ENCODE results near the gene UBR3.

Gene UBR3

GRCh38 chr2:169900686-169901085, 73.4 kb downstream of the UBR3 start:
- DNase-seq (ENCODE audit: insufficient read length, low spot score) = no peak
- peak; percentile 16 for FAIRE-seq
- no peak for TF ChIP-seq POU2F2 (IDR thresholded peaks at IDR 0.05; ENCODE audit: low read depth, low read length)
- TF ChIP-seq POLR2A (IDR thresholded peaks at IDR 0.05; ENCODE audit: low read depth, low read length) = no peak
- no peak for TF ChIP-seq TAF1 (IDR thresholded peaks at IDR 0.05; ENCODE audit: low read depth, low read length)
- TF ChIP-seq PAX5 (IDR thresholded peaks at IDR 0.05; ENCODE audit: insufficient read depth, low read length, severe bottlenecking) = no peak
- no peak for TF ChIP-seq SPI1 (IDR thresholded peaks at IDR 0.05; ENCODE audit: low read depth, low read length)
- no peak for TF ChIP-seq POLR2AphosphoS5 (IDR thresholded peaks at IDR 0.05; ENCODE audit: low read depth, low read length)

- TF ChIP-seq POU2F2 (IDR thresholded peaks at IDR 0.05; ENCODE audit: low read depth, low read length) (no peak), POLR2A (IDR thresholded peaks at IDR 0.05; ENCODE audit: low read depth, low read length) (no peak), SPI1 (IDR thresholded peaks at IDR 0.05; ENCODE audit: low read depth, low read length) (no peak), POLR2AphosphoS5 (IDR thresholded peaks at IDR 0.05; ENCODE audit: low read depth, low read length) (no peak), TAF1 (IDR thresholded peaks at IDR 0.05; ENCODE audit: low read depth, low read length) (no peak), PAX5 (IDR thresholded peaks at IDR 0.05; ENCODE audit: insufficient read depth, low read length, severe bottlenecking) (no peak)
- no peak for DNase-seq (ENCODE audit: insufficient read length, low spot score)
- FAIRE-seq = no peak
These were observed 79.5 kb downstream of the UBR3 start for GRCh38 chr2:169906731-169907130.

- no peak for FAIRE-seq
- no peak for TF ChIP-seq PAX5 (IDR thresholded peaks at IDR 0.05; ENCODE audit: insufficient read depth, low read length, severe bottlenecking)
- no peak for TF ChIP-seq POLR2A (IDR thresholded peaks at IDR 0.05; ENCODE audit: low read depth, low read length)
- no peak for TF ChIP-seq POU2F2 (IDR thresholded peaks at IDR 0.05; ENCODE audit: low read depth, low read length)
- no peak for TF ChIP-seq POLR2AphosphoS5 (IDR thresholded peaks at IDR 0.05; ENCODE audit: low read depth, low read length)
- no peak for TF ChIP-seq TAF1 (IDR thresholded peaks at IDR 0.05; ENCODE audit: low read depth, low read length)
- no peak for TF ChIP-seq SPI1 (IDR thresholded peaks at IDR 0.05; ENCODE audit: low read depth, low read length)
- no peak for DNase-seq (ENCODE audit: insufficient read length, low spot score)
These were observed 82.1 kb downstream of the UBR3 start for GRCh38 chr2:169909376-169909775.

- FAIRE-seq = no peak
- DNase-seq (ENCODE audit: insufficient read length, low spot score) = no peak
- TF ChIP-seq TAF1 (IDR thresholded peaks at IDR 0.05; ENCODE audit: low read depth, low read length) (no peak), SPI1 (IDR thresholded peaks at IDR 0.05; ENCODE audit: low read depth, low read length) (no peak), POLR2AphosphoS5 (IDR thresholded peaks at IDR 0.05; ENCODE audit: low read depth, low read length) (no peak), POLR2A (IDR thresholded peaks at IDR 0.05; ENCODE audit: low read depth, low read length) (no peak), POU2F2 (IDR thresholded peaks at IDR 0.05; ENCODE audit: low read depth, low read length) (no peak), PAX5 (IDR thresholded peaks at IDR 0.05; ENCODE audit: insufficient read depth, low read length, severe bottlenecking) (no peak)
These were observed 83.0 kb downstream of the UBR3 start for GRCh38 chr2:169910109-169910799.

GRCh38 chr2:169911119-169911518, 83.9 kb downstream of the UBR3 start:
- DNase-seq (ENCODE audit: insufficient read length, low spot score) (no peak), FAIRE-seq (no peak)
- TF ChIP-seq POU2F2 (IDR thresholded peaks at IDR 0.05; ENCODE audit: low read depth, low read length) (no peak), SPI1 (IDR thresholded peaks at IDR 0.05; ENCODE audit: low read depth, low read length) (no peak), TAF1 (IDR thresholded peaks at IDR 0.05; ENCODE audit: low read depth, low read length) (no peak), POLR2A (IDR thresholded peaks at IDR 0.05; ENCODE audit: low read depth, low read length) (no peak), POLR2AphosphoS5 (IDR thresholded peaks at IDR 0.05; ENCODE audit: low read depth, low read length) (no peak), PAX5 (IDR thresholded peaks at IDR 0.05; ENCODE audit: insufficient read depth, low read length, severe bottlenecking) (no peak)

GRCh38 chr2:169916623-169917022, 89.4 kb downstream of the UBR3 start:
- TF ChIP-seq SPI1 (IDR thresholded peaks at IDR 0.05; ENCODE audit: low read depth, low read length) (no peak), POU2F2 (IDR thresholded peaks at IDR 0.05; ENCODE audit: low read depth, low read length) (no peak), PAX5 (IDR thresholded peaks at IDR 0.05; ENCODE audit: insufficient read depth, low read length, severe bottlenecking) (no peak), POLR2AphosphoS5 (IDR thresholded peaks at IDR 0.05; ENCODE audit: low read depth, low read length) (no peak), POLR2A (IDR thresholded peaks at IDR 0.05; ENCODE audit: low read depth, low read length) (no peak), TAF1 (IDR thresholded peaks at IDR 0.05; ENCODE audit: low read depth, low read length) (no peak)
- DNase-seq (ENCODE audit: insufficient read length, low spot score) = no peak
- no peak for FAIRE-seq

GRCh38 chr2:169923977-169924376, 96.7 kb downstream of the UBR3 start:
- DNase-seq (ENCODE audit: insufficient read length, low spot score) (no peak), FAIRE-seq (no peak)
- TF ChIP-seq TAF1 (IDR thresholded peaks at IDR 0.05; ENCODE audit: low read depth, low read length) = no peak
- TF ChIP-seq POU2F2 (IDR thresholded peaks at IDR 0.05; ENCODE audit: low read depth, low read length) = no peak
- TF ChIP-seq POLR2A (IDR thresholded peaks at IDR 0.05; ENCODE audit: low read depth, low read length) = no peak
- no peak for TF ChIP-seq PAX5 (IDR thresholded peaks at IDR 0.05; ENCODE audit: insufficient read depth, low read length, severe bottlenecking)
- TF ChIP-seq SPI1 (IDR thresholded peaks at IDR 0.05; ENCODE audit: low read depth, low read length) = no peak
- TF ChIP-seq POLR2AphosphoS5 (IDR thresholded peaks at IDR 0.05; ENCODE audit: low read depth, low read length) = no peak

GRCh38 chr2:169925968-169926367, 98.7 kb downstream of the UBR3 start:
- no peak for TF ChIP-seq SPI1 (IDR thresholded peaks at IDR 0.05; ENCODE audit: low read depth, low read length)
- TF ChIP-seq POLR2A (IDR thresholded peaks at IDR 0.05; ENCODE audit: low read depth, low read length) = no peak
- TF ChIP-seq POU2F2 (IDR thresholded peaks at IDR 0.05; ENCODE audit: low read depth, low read length) = no peak
- TF ChIP-seq POLR2AphosphoS5 (IDR thresholded peaks at IDR 0.05; ENCODE audit: low read depth, low read length) = no peak
- TF ChIP-seq TAF1 (IDR thresholded peaks at IDR 0.05; ENCODE audit: low read depth, low read length) = no peak
- TF ChIP-seq PAX5 (IDR thresholded peaks at IDR 0.05; ENCODE audit: insufficient read depth, low read length, severe bottlenecking) = no peak
- FAIRE-seq = no peak
- DNase-seq (ENCODE audit: insufficient read length, low spot score) = no peak

GRCh38 chr2:169928463-169928864, 101.2 kb downstream of the UBR3 start:
- TF ChIP-seq POU2F2 (IDR thresholded peaks at IDR 0.05; ENCODE audit: low read depth, low read length) (no peak), POLR2A (IDR thresholded peaks at IDR 0.05; ENCODE audit: low read depth, low read length) (no peak), SPI1 (IDR thresholded peaks at IDR 0.05; ENCODE audit: low read depth, low read length) (no peak), TAF1 (IDR thresholded peaks at IDR 0.05; ENCODE audit: low read depth, low read length) (no peak)
- DNase-seq (ENCODE audit: insufficient read length, low spot score) (no peak), FAIRE-seq (no peak)

Data from GM12891 (cell line).